Measurements from ENCODE around the gene AGT.

- TF ChIP-seq CTCF (conservative IDR thresholded peaks at IDR 0.05): no peak
- TF ChIP-seq EZH2 (IDR thresholded peaks at IDR 0.05; ENCODE audit: low read depth): no peak
These were observed 34.1 kb downstream of the AGT start for GRCh38 chr1:230679825-230680224.

Measured in PC-9 (cell line).